ENCODE measurements around the gene POM121L2.
"Not testable (repeated sequence)": the region's sequence is repeated elsewhere in the genome, so short reads cannot be mapped to it uniquely, and the experiment has no call there.

POM121L2 gene

GRCh38 chr6:27279513-27280063 is 32.5 kb downstream of the POM121L2 start:
- H3K4me3 ChIP-seq (ENCODE audit: low read depth, low read length), result peak overlapping the region; percentile 58
- TF ChIP-seq CTCF (IDR thresholded peaks at IDR 0.05; ENCODE audit: control insufficient read depth, extremely low read depth, insufficient read depth), result no peak
- no peak for DNase-seq (ENCODE audit: low read depth)

- TF ChIP-seq CTCF (IDR thresholded peaks at IDR 0.05; ENCODE audit: control insufficient read depth, extremely low read depth, insufficient read depth), result no peak
- no peak for DNase-seq (ENCODE audit: low read depth)
- H3K4me3 ChIP-seq (ENCODE audit: low read depth, low read length), result peak overlapping the region; percentile 27
Observed at GRCh38 chr6:27275025-27275956, 36.8 kb downstream of the POM121L2 start.

GRCh38 chr6:27273783-27274182 is 38.3 kb downstream of the POM121L2 start:
- no peak for DNase-seq (ENCODE audit: low read depth)
- H3K4me3 ChIP-seq (ENCODE audit: low read depth, low read length), result no peak overlapping the region
- no peak for TF ChIP-seq CTCF (IDR thresholded peaks at IDR 0.05; ENCODE audit: control insufficient read depth, extremely low read depth, insufficient read depth)

GRCh38 chr6:27268803-27269202 is 43.3 kb downstream of the POM121L2 start:
- DNase-seq (ENCODE audit: low read depth), result no peak
- no peak for TF ChIP-seq CTCF (IDR thresholded peaks at IDR 0.05; ENCODE audit: control insufficient read depth, extremely low read depth, insufficient read depth)
- no peak overlapping the region for H3K4me3 ChIP-seq (ENCODE audit: low read depth, low read length)

GRCh38 chr6:27267857-27268434 is 44.1 kb downstream of the POM121L2 start:
- DNase-seq (ENCODE audit: low read depth), result no peak
- no peak overlapping the region for H3K4me3 ChIP-seq (ENCODE audit: low read depth, low read length)
- TF ChIP-seq CTCF (IDR thresholded peaks at IDR 0.05; ENCODE audit: control insufficient read depth, extremely low read depth, insufficient read depth), result no peak

GRCh38 chr6:27267003-27267402 is 45.1 kb downstream of the POM121L2 start:
- not testable (repeated sequence) for H3K4me3 ChIP-seq (ENCODE audit: low read depth, low read length); DNase-seq (ENCODE audit: low read depth)

GRCh38 chr6:27263886-27264285 is 48.2 kb downstream of the POM121L2 start:
- H3K4me3 ChIP-seq (ENCODE audit: low read depth, low read length), result no peak overlapping the region
- TF ChIP-seq CTCF (IDR thresholded peaks at IDR 0.05; ENCODE audit: control insufficient read depth, extremely low read depth, insufficient read depth), result no peak
- no peak for DNase-seq (ENCODE audit: low read depth)

All from LNCaP clone FGC (cell line).